GM19239 (cell line): ENCODE data around the gene CAMTA1.

ENCODE experiments used
- DNase-seq: peaks from one replicate; pipeline ENCODE4 v3.0.0; 2011; ENCODE audit warnings: low spot score; ENCODE audit not compliant: insufficient read length
- FAIRE-seq: peaks from 2 replicates; lab custom pipeline; 2011; peaks lifted over from hg19 to GRCh38; lab: Jason Lieb, UNC

The CAMTA1 gene

DNA sequence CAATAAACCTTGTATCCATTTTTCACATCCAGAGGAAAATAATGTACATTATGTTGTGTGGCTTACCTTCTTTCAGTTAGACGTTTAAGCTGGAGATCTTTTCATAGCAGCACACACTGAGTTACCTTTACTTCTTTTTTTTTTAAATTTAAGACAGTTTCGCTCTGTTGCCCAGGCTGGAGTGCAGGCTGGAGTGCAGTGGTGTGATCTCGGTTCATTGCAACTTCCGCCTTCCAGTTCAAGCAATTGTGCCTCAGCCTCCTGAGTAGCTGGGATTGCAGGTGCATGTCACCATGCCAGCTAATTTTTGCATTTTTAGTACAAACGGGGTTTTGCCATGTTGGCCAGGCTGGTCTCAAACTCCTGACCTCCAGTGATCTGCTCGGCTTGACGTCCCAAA is 7.4 kb upstream of the CAMTA1 start:
- FAIRE-seq = no peak
- no peak for DNase-seq

DNA sequence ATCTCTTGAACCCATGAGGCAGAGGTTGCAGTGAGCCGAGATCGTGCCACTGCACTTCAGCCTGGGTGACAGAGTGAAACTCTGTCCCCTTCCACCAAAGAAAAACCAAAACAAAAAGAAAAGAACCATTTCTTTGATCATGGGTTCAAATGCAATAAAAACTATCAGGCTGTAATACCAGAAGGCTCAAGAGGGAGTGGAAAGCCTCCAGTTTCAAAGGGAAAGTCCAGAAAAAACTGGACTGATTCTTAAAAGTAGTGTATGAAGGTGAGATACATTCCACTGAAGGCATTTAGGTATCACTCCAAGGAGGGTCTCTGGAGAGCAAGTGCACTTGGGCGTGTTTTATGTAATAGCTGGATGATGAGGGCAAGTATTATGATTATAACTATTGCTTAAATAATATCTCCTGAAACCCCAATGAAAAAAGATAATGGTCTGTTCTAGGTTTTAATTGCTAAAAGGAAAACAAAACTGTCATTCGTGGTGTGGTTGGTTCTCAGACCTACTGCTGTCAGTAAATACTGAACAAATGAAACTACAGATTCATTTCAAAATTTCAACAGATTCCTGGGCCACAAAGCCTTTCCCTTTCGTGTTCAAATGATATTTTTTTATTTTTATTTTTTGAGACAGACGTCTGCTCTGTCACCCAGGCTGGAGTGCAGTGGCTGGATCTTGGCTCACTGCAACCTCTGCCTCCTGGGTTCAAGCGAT is 6.0 kb upstream of the CAMTA1 start:
- DNase-seq (no peak), FAIRE-seq (peak; percentile 21)

DNA sequence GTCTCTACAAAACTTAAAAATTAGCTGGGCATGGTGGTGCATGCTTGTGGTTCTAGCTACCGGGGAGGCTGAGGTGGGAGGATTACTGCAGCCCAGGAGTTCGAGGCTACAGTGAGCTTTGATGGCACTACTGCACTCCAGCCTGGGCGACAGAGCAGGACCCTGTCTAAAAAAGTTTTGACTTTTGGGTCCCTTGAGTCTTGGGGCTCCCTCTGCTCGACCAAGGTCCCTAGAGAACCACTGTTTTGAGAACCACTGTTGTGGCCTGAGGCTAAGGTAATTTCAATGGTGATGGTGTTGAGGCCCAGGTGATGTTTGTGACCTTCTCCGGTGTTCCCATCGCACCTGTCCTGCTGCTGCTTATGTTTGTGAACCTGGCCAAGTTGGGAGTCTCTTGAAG is 3.1 kb upstream of the CAMTA1 start:
- FAIRE-seq (no peak), DNase-seq (no peak)

DNA sequence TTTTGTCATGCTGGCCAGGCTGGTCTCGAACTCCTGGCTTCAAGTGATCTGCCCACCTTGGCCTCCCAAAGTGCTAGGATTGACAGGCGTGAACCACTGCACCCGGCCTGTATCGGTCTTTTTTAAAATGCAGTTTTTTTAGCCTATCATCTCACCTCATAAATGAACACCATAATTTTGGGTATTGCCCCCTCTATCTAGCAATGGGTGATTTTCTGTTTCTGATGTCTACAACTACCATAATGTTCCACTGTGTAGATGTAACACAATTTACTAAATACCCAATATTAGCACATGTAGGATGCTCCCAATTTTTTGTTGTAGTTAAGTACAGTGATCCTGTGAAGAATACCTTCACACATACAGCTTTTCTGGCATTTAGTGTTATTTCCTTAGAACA is 2.0 kb upstream of the CAMTA1 start:
- FAIRE-seq (no peak), DNase-seq (no peak)

DNA sequence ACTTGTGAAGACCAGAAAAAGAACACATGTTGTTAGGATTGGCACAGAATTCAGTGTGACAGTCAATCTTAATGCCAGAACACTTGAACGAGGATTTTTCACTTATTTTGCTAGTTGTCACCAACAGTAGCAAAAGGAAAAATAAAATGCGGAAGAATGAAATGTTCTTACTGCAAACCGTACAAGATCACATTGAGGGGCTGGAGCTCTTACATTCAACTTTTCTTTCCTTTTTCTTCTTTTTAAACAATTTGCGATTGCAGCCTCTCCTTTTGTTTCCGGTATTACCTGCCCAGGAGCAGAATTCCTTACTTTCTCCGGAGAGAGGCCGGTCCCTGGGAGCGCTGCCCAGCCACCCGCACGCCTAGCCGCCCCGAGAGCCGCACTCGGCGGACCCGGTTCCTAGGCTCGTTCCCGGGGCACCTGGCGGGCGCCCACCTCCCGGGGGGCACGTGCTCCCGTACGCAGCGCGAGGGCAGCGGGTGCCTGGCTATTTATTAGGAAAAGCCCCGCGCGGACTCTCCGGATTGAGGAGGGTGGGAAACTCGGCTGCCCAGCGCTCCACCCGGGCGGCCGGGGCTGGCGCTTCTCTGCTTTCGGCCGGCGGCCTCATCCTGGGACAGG is 1.2 kb upstream of the CAMTA1 start:
- FAIRE-seq (peak; percentile 84), DNase-seq (no peak)

DNA sequence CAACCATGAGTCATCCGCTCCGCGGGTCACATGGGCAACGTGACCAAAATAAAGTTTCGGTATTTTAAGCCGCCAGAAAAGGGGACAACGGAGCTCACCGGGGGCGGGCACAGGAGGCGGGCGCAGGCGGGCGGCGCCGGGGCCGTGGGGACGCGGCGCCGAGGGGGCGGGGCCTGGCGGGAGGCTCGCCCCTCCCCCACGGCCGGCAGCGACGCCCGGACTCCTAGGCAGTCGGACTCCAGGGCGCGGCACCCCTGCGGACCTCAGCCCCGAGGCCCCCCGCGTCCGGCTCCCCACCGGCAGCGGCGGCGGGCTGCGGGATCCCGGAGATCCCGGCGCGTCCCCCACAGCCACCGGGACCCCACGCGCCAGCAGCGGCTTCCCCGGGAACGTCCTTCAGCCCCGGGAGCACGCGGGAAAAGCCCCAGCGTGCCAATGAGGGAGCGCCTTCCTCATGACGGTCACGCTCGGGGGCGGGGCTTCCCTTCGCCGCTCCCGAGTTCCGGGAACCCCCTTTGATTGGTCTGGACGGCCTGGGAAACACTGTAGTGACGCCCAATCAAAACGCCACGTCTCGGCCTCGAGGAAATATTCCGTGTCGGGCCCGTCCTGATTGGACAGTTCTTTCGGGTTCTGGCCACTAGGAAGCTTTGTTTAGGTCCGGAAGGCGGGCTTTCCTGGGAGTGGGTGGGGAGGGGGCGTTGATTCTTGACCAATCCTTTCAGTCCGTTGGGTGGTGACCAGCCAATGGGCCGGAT is 515 bp upstream of the CAMTA1 start:
- DNase-seq = peak; percentile 69
- peak; percentile 100 for FAIRE-seq

DNA sequence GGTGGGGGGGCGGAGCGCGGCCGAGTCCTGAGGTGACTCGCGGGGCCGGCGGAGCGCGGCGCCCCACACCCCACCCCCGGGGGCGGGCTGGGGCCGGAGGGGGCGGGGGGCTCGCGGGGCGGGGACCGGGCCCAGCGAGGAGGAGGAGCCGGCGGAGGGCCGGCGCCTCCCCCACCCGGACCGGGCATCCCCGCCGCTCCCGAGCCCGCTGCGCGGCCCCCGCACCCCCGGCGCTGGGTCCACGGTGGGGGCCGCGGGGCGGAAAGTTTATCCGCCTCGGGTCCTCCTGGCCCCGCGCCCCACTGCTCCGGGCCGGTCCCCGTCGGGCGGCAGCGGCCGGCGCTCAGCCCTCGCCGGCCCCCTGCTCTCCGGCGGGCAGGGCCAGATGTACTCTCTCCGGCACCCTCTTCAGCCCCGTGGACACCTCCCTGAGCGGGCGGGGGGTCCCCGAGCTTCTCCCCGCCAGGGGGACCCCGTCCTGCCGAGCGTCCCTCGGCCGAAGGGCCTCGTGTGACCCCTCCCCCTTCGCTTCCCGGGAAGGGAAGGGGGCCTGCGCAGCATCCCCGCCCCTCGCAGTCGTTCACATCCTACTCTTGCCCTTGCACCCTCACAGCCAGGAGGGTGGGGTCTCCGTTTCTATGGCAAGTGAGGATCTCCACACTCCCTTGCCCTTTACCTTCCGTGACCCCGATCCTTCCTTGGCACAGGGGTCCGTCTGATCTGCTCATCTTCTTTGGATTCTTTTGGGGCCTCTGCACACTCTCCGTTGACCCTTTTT is 663 bp downstream of the CAMTA1 start:
- FAIRE-seq (no peak), DNase-seq (peak; percentile 44)

DNA sequence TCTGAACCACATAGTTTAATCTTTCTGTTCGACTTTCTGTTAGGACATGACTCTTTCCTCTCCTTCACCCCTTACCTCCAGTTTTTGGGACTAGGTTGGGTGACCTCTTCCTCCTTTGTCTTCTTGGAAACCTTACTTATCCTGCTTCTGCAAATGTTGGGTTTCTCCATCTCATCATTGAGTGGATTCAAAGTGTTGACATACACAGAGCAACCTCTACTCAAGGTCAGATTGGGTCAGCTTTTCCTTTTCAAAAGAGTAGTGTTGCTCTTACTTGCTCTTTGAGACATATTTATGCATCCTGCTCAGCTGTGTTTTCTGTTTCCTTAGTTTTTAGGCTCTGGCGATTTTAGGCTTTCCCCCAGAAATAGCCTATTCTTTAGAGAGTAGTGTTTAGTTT is 3.7 kb downstream of the CAMTA1 start:
- FAIRE-seq = no peak
- DNase-seq = no peak

DNA sequence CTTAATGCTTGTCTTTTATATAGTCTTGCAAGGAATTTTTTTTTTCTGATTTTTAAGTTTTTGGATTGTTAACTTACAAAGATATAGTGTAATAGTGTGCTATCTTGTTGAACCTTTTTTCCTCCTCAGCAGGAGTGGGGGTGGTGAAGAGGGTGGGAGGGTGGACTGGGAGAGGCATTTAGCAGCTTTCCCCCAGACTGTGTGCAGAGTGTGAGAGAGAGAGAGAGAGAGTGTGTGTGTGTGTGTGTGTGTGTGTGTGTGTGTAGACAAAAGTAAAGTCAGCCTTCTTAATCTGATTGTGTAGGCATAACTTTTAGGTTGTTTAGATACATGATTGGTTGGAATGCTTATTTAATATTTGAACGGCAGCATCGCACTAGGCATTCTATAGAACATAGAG is 4.9 kb downstream of the CAMTA1 start:
- FAIRE-seq (no peak), DNase-seq (no peak)

DNA sequence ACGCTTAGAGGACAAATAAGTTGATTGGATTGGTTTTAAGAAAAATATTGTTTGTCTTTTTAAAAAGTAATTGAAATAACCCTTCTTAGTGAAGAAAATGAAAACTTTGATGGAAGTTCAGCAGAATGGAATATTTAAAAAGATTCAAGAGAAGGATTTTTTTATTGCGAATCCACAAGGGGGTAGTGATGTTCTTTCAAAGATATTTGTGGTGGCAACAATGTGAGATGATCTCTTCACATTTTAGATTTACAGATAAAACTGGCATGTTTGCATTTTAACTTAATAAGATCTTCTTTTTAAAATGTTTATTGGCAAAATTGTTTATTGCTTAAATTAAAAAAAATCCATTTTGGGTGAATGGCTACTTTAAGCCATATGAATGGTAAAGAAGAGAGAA is 8.9 kb downstream of the CAMTA1 start:
- DNase-seq (no peak), FAIRE-seq (peak; percentile 79)

DNA sequence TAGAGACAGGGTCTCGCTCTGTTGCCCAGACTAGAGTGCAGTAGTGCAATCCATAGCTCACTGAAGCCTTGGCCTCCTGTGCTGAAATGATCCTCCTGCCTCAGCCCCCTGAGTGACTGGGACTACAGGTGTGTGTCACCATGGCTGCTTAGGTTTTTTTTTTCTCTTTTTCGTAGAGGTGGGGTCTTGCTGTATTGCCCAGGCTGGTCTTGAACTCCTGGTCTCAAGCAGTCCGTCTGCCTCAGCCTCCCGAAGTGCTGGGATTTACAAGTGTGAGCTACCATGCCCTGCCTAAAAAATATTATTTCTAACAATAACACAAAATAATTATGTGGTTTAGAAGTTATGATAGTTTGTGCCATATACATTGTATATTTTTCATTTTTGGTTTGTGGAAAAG is 9.9 kb downstream of the CAMTA1 start:
- DNase-seq (no peak), FAIRE-seq (no peak)

DNA sequence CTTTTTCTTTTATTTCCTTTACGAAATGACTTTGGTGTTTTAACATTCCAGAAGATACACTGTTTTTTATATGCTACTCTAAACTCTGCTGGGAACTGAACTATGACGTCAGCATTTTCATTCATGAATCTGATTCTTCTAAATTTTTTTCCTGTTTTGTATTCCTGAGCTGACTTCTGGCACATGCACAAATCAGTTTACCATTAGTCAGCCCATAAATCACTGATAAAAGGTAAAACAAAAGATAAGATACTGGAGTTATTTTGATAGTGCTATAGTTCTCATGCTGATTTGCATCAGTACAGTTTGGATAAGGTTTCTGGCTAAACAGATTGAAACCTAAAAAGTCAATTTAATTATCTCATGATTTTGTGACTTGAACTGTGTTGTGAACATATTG is 10.4 kb downstream of the CAMTA1 start:
- FAIRE-seq (no peak), DNase-seq (no peak)

DNA sequence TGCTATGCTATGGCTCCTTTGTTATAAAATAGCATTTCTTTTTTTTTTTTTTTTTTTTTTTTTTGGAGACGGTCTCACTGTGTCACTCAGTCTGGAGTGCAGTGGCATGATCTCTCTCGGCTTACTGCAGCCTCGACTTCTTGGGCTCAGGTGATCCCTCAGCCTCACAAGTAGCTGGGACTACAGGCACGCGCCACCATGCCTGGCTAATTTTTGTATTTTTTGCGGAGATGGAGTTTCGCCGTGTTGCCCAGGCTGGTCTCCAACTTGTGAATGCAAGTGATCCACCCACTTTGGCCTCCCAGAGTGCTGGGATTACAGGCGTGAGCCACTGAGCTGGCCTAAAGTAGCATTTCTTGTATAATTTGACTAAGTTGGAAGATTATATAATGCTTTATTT is 10.8 kb downstream of the CAMTA1 start:
- DNase-seq = no peak
- FAIRE-seq = no peak

DNA sequence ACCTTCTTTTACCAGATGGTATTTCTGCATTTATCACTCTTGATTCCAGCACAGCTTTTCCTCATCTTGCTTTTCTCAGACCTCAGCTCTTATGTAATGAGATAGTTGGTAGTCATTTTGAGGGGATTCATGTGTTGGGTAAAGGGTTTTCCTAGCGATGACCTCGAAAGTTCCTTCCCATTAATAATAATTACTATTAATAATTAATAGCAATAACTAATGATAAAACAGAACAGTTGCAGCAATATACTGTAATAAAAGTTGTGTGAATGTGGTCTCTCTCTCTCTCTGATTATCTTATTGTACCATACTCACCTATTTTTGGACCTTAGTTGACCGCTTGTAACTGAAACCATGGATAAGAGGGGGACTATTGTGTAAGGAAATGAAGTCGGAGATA is 14.2 kb downstream of the CAMTA1 start:
- no peak for DNase-seq
- FAIRE-seq = no peak

DNA sequence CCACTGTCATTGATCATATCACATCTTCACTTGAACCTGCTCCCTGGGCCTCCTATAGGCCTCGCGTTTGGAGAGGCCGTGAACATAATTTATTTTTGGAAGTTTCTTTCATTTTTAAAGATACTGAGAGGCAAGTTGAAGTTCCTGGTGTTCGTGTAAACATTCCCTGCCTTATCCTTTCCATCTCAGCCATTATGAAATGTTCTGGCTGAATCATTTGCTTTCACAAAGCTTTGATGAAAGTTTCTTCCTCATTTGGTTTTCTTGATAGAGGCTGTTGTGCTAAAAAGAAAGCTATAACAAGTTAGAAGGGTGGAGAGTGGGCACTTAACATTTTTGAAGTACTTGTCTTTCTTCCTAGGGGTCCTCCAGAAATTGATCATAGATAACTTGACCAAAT is 15.5 kb downstream of the CAMTA1 start:
- DNase-seq (no peak), FAIRE-seq (no peak)

DNA sequence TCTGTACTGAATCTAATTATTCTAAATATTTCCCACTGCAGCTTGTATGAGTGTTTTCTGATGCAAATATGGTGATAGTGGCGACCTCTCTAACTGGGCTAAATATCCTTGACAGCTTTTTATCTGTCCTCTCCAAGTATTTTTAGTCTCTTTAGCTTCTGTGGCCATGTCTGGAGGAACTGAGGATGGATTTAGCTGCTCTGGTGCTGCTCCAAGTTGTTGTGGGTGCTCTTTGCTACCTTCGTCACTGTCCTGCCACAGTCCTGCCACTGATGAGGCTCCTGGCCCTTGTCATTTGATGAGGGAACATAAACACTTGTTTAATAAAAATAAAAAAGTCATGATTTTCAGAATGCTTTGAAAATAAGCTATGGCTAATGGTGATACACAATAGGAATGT is 15.9 kb downstream of the CAMTA1 start:
- DNase-seq = no peak
- FAIRE-seq = no peak

DNA sequence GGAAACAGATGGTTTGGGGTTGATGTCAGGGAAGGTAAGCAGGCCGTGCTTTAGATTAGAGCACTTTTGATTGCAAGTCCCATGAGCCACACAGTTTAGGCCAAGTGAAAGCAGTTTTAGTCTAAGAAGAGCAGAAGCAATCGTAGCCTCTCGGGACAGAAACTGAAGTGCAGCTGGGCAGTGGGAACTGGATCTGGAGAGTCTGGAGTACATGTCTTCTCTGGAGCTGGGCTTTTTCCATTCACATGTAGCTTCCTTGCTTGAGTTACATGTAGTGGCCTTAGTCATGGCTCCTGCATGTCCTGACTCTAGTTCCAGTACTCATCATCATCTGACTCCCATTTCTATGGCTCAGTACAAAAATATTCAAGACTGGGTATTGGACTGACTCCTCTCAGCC is 16.7 kb downstream of the CAMTA1 start:
- FAIRE-seq = no peak
- no peak for DNase-seq

DNA sequence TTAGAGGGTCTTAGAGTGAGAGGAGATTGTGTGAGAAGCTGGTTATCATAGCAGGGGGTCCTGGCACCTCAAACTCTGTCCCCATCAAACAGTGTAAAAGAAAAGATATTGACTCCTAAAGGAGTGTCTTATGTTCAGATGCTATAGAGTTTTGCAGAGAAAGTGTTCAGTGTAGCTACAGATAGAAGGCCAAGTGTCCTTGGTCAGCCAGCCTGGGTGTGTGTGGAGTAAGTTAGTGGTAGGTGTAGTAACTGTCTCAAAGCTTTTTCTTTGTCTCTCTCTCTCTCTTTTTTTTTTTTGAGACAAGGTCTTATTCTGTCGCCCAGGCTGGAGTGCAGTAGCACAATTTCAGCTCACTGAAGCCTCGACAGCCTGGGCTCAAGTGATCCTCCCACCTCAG is 17.2 kb downstream of the CAMTA1 start:
- DNase-seq (no peak), FAIRE-seq (no peak)

DNA sequence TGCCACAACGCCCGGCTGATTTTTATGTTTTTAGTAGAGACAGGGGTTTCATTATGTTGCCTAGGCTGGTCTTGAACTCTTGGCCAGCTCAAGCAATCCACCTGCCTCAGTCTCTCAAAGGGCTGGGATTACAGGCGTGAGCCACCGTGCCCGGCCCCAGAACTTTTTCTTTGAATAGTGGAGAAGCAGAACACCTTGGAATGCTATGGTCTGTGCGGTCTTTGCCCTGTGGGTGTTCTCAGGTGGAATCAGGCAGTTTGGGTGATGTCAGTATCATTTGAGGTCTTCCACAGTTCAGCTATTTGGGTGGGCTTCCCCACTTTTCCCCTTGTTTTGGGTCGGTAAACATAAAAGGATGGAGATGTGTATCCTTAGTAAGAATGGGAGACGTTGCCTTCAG is 17.6 kb downstream of the CAMTA1 start:
- no peak for FAIRE-seq
- no peak for DNase-seq

DNA sequence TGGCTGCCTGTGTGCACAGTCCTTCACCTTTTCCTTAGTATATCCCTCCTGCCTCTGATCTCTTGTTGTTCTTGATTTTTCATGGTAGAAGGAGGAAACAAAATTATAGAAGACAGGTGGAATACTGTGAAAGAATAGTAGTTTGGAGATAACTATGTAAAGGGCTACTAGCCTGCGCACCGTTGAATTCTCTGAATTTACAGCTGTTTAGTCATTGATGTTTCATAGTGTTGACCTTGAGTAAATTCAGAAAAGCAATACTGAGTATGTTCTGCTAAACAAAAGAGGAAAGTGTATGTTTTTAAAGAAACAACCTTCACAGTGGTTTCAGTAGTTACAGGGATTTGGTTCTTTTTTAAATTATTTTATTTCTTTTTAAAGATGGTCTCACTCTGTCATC is 18.1 kb downstream of the CAMTA1 start:
- FAIRE-seq (no peak), DNase-seq (no peak)

DNA sequence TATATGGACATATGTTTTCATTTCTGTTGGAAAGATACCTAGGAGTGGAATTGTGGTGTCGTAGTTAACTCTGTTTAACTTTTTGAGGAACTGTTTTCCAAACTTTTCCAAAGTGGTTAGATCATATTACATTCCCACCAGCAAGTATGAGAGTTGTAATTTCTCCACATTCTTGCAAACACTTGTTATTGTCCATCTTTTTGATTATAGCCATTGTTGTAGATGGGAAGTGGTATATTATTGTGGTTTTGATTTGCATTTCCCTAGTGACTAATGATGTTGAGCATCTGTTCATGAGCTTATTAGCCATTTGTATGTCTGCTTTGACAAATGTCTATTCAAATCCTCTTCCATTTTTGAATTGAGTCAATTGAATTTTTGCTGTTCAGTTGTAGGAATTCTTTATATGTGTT is 19.8 kb downstream of the CAMTA1 start:
- FAIRE-seq = peak; percentile 64
- no peak for DNase-seq
